ENCODE results near the gene BLOC1S3.
A peak's percentile ranks its signal among the peaks of the same experiment; 100 is the strongest.

Gene BLOC1S3

DNA sequence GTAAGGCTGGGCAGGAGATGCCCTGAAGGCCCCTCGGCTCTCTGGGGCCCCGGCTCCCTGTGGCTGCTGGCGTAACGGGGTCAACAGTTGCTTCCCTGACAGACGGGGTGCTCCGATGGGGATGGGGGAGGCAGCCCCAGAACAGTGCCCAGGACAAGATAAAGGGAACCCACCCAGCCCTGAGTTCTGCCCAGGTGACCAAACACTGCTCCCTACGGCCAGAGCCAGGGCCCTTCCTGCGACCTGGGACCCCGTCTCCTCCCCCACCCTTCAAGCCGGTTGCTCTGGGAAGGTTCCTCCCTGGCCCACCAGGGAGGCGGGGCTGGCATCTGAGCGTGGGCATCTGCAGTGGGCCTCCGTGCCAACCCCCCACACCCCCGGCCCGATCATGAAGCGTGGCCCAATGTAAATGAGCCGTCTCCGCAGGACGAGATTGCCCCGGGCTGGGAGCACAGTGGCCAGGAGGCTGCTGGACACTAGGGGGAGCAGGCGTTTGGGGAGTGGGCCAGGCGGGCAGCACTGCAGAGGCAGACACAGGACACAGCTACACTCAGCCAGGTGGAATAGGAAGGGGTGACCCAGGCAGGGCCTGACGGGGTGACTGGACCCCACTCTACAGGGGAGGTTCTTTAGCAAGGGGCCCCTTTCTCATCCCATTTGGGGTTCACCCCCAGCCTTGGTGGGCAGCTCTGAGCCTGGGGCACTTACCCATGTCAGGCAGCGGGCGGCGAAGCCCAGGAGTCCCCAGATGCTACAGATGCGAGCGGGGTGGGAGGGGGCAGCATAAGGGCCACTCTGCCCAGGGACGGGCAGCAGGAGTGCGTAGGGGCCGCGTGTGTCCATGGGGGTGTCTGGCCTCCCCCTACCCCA lies 16.6 kb upstream of the BLOC1S3 start:
- H3K4me2 ChIP-seq (ENCODE audit: low read length): no peak overlapping the region
- H3K9ac ChIP-seq (ENCODE audit: low read length): no peak overlapping the region
- no peaks in the 10 kb centered on the region for H3K27me3 ChIP-seq (ENCODE audit: low read depth, low read length)
- no peak overlapping the region for H2AFZ ChIP-seq (ENCODE audit: low read depth, low read length)
- no peak overlapping the region for H3K4me3 ChIP-seq (ENCODE audit: low read length)
- H3K79me2 ChIP-seq (ENCODE audit: low read length): no peaks in the 10 kb centered on the region
- no peaks in the 10 kb centered on the region for H4K20me1 ChIP-seq (ENCODE audit: insufficient read depth, low read length)
- H3K36me3 ChIP-seq (replicated peaks; ENCODE audit: low read depth, low read length): no peaks in the 10 kb centered on the region
- peaks cover 23% of the 10 kb centered on the region for H3K4me1 ChIP-seq (ENCODE audit: low read length)
- no peaks in the 10 kb centered on the region for H3K9me3 ChIP-seq (ENCODE audit: insufficient read depth, low read length)
- TF ChIP-seq, protein P1, sequence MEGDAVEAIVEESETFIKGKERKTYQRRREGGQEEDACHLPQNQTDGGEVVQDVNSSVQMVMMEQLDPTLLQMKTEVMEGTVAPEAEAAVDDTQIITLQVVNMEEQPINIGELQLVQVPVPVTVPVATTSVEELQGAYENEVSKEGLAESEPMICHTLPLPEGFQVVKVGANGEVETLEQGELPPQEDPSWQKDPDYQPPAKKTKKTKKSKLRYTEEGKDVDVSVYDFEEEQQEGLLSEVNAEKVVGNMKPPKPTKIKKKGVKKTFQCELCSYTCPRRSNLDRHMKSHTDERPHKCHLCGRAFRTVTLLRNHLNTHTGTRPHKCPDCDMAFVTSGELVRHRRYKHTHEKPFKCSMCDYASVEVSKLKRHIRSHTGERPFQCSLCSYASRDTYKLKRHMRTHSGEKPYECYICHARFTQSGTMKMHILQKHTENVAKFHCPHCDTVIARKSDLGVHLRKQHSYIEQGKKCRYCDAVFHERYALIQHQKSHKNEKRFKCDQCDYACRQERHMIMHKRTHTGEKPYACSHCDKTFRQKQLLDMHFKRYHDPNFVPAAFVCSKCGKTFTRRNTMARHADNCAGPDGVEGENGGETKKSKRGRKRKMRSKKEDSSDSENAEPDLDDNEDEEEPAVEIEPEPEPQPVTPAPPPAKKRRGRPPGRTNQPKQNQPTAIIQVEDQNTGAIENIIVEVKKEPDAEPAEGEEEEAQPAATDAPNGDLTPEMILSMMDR (IDR thresholded peaks at IDR 0.05; ENCODE audit: low read depth, low read length): peak; percentile 45
- no peak for TF ChIP-seq EZH2phosphoT487 (IDR thresholded peaks at IDR 0.05; ENCODE audit: low read depth)
- H3K27ac ChIP-seq (ENCODE audit: low read length): no peak overlapping the region

DNA sequence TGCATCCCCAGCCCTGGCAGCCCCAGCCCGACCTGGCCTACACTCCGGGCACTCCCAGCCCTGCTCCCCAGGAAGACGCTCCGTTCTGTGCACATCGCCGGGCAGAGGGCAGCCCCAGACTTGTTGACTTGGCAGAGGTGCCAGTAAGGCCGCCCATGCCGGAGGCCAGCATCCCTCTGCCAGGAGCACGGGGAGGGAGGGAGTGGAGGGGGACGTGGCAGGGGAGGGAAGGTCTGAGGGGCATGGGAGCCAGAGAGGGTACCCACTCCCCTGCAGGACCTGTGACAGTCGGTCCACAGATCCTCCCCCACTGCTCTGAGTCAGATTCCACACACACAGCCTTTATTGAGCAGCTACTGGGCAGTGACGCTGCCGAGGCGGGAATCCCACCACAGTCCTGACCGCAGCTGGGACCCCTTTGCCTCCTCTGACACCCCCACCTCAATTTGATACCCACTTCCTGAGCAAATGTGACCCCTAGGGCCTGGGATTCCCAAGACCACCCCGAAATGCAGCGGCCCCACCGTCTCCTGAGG lies 15.9 kb upstream of the BLOC1S3 start:
- no peak overlapping the region for H3K9ac ChIP-seq (ENCODE audit: low read length)
- no peaks in the 10 kb centered on the region for H3K79me2 ChIP-seq (ENCODE audit: low read length)
- H3K27ac ChIP-seq (ENCODE audit: low read length): no peak overlapping the region
- no peak overlapping the region for H3K4me2 ChIP-seq (ENCODE audit: low read length)
- H3K36me3 ChIP-seq (replicated peaks; ENCODE audit: low read depth, low read length): no peaks in the 10 kb centered on the region
- no peaks in the 10 kb centered on the region for H4K20me1 ChIP-seq (ENCODE audit: insufficient read depth, low read length)
- TF ChIP-seq EZH2phosphoT487 (IDR thresholded peaks at IDR 0.05; ENCODE audit: low read depth): no peak
- TF ChIP-seq, protein P1 (IDR thresholded peaks at IDR 0.05; ENCODE audit: low read depth, low read length): no peak
- no peaks in the 10 kb centered on the region for H3K9me3 ChIP-seq (ENCODE audit: insufficient read depth, low read length)
- H3K4me3 ChIP-seq (ENCODE audit: low read length): no peak overlapping the region
- peaks cover 23% of the 10 kb centered on the region for H3K4me1 ChIP-seq (ENCODE audit: low read length)
- no peaks in the 10 kb centered on the region for H3K27me3 ChIP-seq (ENCODE audit: low read depth, low read length)
- H2AFZ ChIP-seq (ENCODE audit: low read depth, low read length): no peak overlapping the region

DNA sequence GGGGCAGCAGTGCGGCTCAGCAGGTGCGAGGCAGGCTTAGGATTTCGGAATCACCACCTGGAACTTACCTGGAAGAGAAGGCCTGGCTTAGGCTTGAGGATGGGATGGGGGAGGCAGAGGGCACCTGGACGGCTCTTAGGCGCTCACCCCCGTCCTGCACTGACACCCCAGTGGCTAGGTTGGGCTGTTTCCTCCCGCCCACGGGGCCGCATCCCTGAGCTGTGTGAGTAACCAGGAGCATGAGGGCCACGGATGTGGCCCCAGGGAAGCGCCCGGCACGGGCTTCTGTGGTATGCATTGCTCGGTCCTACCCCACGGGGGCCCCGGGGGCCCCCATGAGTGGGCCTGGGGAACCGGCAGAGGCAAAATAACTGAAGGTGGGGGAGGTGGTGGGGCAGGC lies 15.4 kb upstream of the BLOC1S3 start:
- Histone ChIP-seq H3K4me3 (ENCODE audit: low read length) (no peak overlapping the region), H2AFZ (ENCODE audit: low read depth, low read length) (no peak overlapping the region), H3K36me3 (replicated peaks; ENCODE audit: low read depth, low read length) (no peaks in the 10 kb centered on the region), H3K27me3 (ENCODE audit: low read depth, low read length) (no peaks in the 10 kb centered on the region), H3K9ac (ENCODE audit: low read length) (no peak overlapping the region), H3K4me1 (ENCODE audit: low read length) (peaks cover 23% of the 10 kb centered on the region), H3K4me2 (ENCODE audit: low read length) (peak overlapping the region; percentile 78), H3K27ac (ENCODE audit: low read length) (no peak overlapping the region), H4K20me1 (ENCODE audit: insufficient read depth, low read length) (no peaks in the 10 kb centered on the region), H3K9me3 (ENCODE audit: insufficient read depth, low read length) (no peaks in the 10 kb centered on the region), H3K79me2 (ENCODE audit: low read length) (no peaks in the 10 kb centered on the region)
- TF ChIP-seq, protein P1 (IDR thresholded peaks at IDR 0.05; ENCODE audit: low read depth, low read length): no peak
- no peak for TF ChIP-seq EZH2phosphoT487 (IDR thresholded peaks at IDR 0.05; ENCODE audit: low read depth)

DNA sequence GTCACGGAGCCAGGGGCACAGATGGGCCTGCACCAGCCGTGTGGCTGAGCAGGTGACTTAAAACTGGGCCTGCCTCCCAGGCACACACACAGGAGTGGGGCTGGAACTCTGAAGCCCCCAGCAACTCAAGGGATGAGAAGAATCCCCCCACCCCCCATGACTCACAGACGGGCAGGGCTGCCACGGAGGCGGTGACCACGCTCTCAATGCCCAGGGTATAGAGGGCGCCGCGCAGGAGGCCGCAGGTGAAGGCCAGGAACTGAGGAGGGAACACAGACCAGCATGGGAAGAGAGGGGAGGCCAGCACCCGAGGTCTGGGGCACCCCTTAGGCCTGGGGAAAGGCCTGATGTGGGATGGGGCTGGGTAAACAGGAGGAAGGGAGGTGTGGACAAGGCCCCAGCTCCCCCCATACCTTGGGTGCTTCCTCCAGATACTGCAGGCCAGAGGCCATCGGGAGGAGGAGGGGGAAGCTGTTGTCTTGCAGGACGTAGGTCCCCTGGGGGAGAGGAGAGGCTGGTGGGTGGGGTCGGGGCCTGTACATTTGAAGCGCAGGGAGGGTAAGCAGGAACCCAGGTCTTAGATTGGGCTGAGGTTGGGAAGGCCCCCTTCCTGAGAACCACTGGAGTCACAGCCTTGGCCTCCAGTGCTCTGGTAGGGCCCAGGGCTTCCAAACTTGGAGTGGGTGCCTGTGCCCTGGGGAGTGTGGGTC lies 14.7 kb upstream of the BLOC1S3 start:
- Histone ChIP-seq H3K4me1 (ENCODE audit: low read length) (peaks cover 23% of the 10 kb centered on the region), H4K20me1 (ENCODE audit: insufficient read depth, low read length) (no peaks in the 10 kb centered on the region), H3K36me3 (replicated peaks; ENCODE audit: low read depth, low read length) (no peaks in the 10 kb centered on the region), H3K79me2 (ENCODE audit: low read length) (no peaks in the 10 kb centered on the region), H3K9ac (ENCODE audit: low read length) (peak overlapping the region; percentile 61), H3K9me3 (ENCODE audit: insufficient read depth, low read length) (no peaks in the 10 kb centered on the region), H3K27ac (ENCODE audit: low read length) (peak overlapping the region; percentile 66), H2AFZ (ENCODE audit: low read depth, low read length) (no peak overlapping the region; the same call in 1 of the 2 replicates), H3K27me3 (ENCODE audit: low read depth, low read length) (no peaks in the 10 kb centered on the region), H3K4me3 (ENCODE audit: low read length) (peak overlapping the region; percentile 63), H3K4me2 (ENCODE audit: low read length) (peak overlapping the region; percentile 78)
- no peak for TF ChIP-seq EZH2phosphoT487 (IDR thresholded peaks at IDR 0.05; ENCODE audit: low read depth)
- TF ChIP-seq, protein P1 (IDR thresholded peaks at IDR 0.05; ENCODE audit: low read depth, low read length): no peak; the same call in 1 of the 2 replicates

All from OCI-LY3 (cell line).